HEK293T (cell line): ENCODE data around the gene ANKDD1A.

Experiments used
- CTCF ChIA-PET: fragments of 350-600 bp; formaldehyde crosslinking; extraction: SDS; loops from one replicate; lab custom pipeline; 2021; ENCODE audit warnings: antibody characterized with exemption, inconsistent platforms; lab: Yijun Ruan, JAX
- POLR2A ChIA-PET: fragments of 350-600 bp; formaldehyde crosslinking; extraction: SDS; loops from one replicate; lab custom pipeline; 2020; ENCODE audit warnings: antibody characterized with exemption, inconsistent platforms; lab: Yijun Ruan, JAX
- DNase-seq: peaks from one replicate; pipeline ENCODE4 v3.0.0; 2012; ENCODE audit warnings: mixed read lengths; ENCODE audit errors: extremely low spot score
- ARNT ChIP-seq: fragments of 450-650 bp; IDR thresholded peaks from 2 replicates; pipeline ENCODE4 v1.6.1; 2017; ENCODE audit warnings: mild to moderate bottlenecking
- BHLHE40 ChIP-seq: fragments of 450-650 bp; IDR thresholded peaks from 2 replicates; pipeline ENCODE4 v1.6.1; 2016; ENCODE audit warnings: mild to moderate bottlenecking, moderate library complexity, borderline replicate concordance
- CTBP1 ChIP-seq: fragments of 450-650 bp; IDR thresholded peaks from 2 replicates; pipeline ENCODE4 v1.6.1; 2016; ENCODE audit warnings: borderline replicate concordance
- ELF4 ChIP-seq: fragments of 450-650 bp; IDR thresholded peaks from 2 replicates; pipeline ENCODE4 v1.6.1; 2017; ENCODE audit warnings: antibody characterized with exemption
- FOXA1 ChIP-seq: fragments of 450-650 bp; IDR thresholded peaks from 2 replicates; pipeline ENCODE4 v1.6.1; 2016; ENCODE audit warnings: mild to moderate bottlenecking
- FOXK2 ChIP-seq: fragments of 450-650 bp; IDR thresholded peaks from 2 replicates; pipeline ENCODE4 v1.6.1; 2016; ENCODE audit warnings: mild to moderate bottlenecking
- FOXM1 ChIP-seq: fragments of 450-650 bp; IDR thresholded peaks from 2 replicates; pipeline ENCODE4 v1.6.1; 2017; ENCODE audit warnings: mild to moderate bottlenecking, borderline replicate concordance
- HDGF ChIP-seq: fragments of 450-650 bp; IDR thresholded peaks from 2 replicates; pipeline ENCODE4 v1.6.1; 2017; ENCODE audit warnings: antibody characterized with exemption, borderline replicate concordance
- L3MBTL2 ChIP-seq: fragments of 450-650 bp; conservative IDR thresholded peaks from 2 replicates; pipeline ENCODE4 v1.6.1; 2016; ENCODE audit warnings: mild to moderate bottlenecking
- LEF1 ChIP-seq: fragments of 450-650 bp; IDR thresholded peaks from 2 replicates; pipeline ENCODE4 v1.6.1; 2017; ENCODE audit warnings: mild to moderate bottlenecking, borderline replicate concordance
- NFRKB ChIP-seq: fragments of 450-650 bp; IDR thresholded peaks from 2 replicates; pipeline ENCODE4 v1.6.1; 2016; ENCODE audit warnings: mild to moderate bottlenecking, moderate library complexity
- PKNOX1 ChIP-seq: fragments of 450-650 bp; IDR thresholded peaks from 2 replicates; pipeline ENCODE4 v1.6.1; 2016
- SP1 ChIP-seq: fragments of 450-650 bp; IDR thresholded peaks from 2 replicates; pipeline ENCODE4 v1.6.1; 2017
- SUZ12 ChIP-seq: fragments of 450-650 bp; IDR thresholded peaks from 2 replicates; pipeline ENCODE4 v1.6.1; 2016; ENCODE audit warnings: mild to moderate bottlenecking
- TARDBP ChIP-seq: fragments of 450-650 bp; IDR thresholded peaks from 2 replicates; pipeline ENCODE4 v1.6.1; 2016
- ZNF384 ChIP-seq: fragments of 450-650 bp; IDR thresholded peaks from 2 replicates; pipeline ENCODE4 v1.6.1; 2016

Gene ANKDD1A

GRCh38 chr15:64906402-64906801, 5.3 kb upstream of the ANKDD1A start:
- POLR2A ChIA-PET = no interaction called here
- DNase-seq = no peak
- CTCF ChIA-PET = no interaction called here
- TF ChIP-seq L3MBTL2 (no peak), ELF4 (no peak), LEF1 (no peak), HDGF (no peak), ZNF384 (no peak), SP1 (no peak), CTBP1 (no peak), PKNOX1 (no peak), NFRKB (no peak), BHLHE40 (no peak), ARNT (no peak), FOXK2 (no peak), SUZ12 (no peak), TARDBP (no peak), FOXM1 (no peak), FOXA1 (no peak)

GRCh38 chr15:64907991-64908390, 3.7 kb upstream of the ANKDD1A start:
- CTCF ChIA-PET = no interaction called here
- POLR2A ChIA-PET = no interaction called here
- TF ChIP-seq FOXA1 (no peak), HDGF (no peak), LEF1 (no peak), FOXK2 (no peak), PKNOX1 (no peak), FOXM1 (no peak), TARDBP (no peak), SUZ12 (no peak), L3MBTL2 (no peak), NFRKB (no peak), BHLHE40 (no peak), ARNT (no peak), CTBP1 (no peak), ELF4 (no peak), ZNF384 (no peak), SP1 (no peak)
- DNase-seq = no peak

- no peak for DNase-seq
- TF ChIP-seq CTBP1 = no peak
- no peak for TF ChIP-seq PKNOX1
- TF ChIP-seq BHLHE40 = no peak
- no peak for TF ChIP-seq NFRKB
- no peak for TF ChIP-seq LEF1
- no peak for TF ChIP-seq SP1
- TF ChIP-seq ZNF384 = no peak
- no peak for TF ChIP-seq FOXM1
- no peak for TF ChIP-seq FOXA1
- ChIA-PET POLR2A (interaction anchor here (1.9 kb wide), 1 partner anchor 16 kb away, joined by 7 read pairs; no protein-coding TSS in a partner anchor), CTCF (interaction anchor here (0.7 kb wide), 1 partner anchor 35 kb away, joined by 3 read pairs; no protein-coding TSS in a partner anchor)
Observed at GRCh38 chr15:64909546-64909945, 2.2 kb upstream of the ANKDD1A start.

- CTCF ChIA-PET = no interaction called here
- POLR2A ChIA-PET = interaction anchor here (0.9 kb wide), 1 partner anchor 18 kb away, joined by 4 read pairs; no protein-coding TSS in a partner anchor
- TF ChIP-seq SP1 = no peak
- no peak for TF ChIP-seq HDGF
- no peak for TF ChIP-seq FOXA1
- no peak for DNase-seq
Observed at GRCh38 chr15:64912379-64913325, 950 bp downstream of the ANKDD1A start.

- DNase-seq = no peak
- CTCF ChIA-PET = interaction anchor here (0.7 kb wide), 1 partner anchor 22 kb away, joined by 3 read pairs; no protein-coding TSS in a partner anchor
- TF ChIP-seq FOXM1 = no peak
- no peak for TF ChIP-seq SUZ12
- no peak for TF ChIP-seq ELF4
- no peak for TF ChIP-seq LEF1
- TF ChIP-seq FOXA1 = no peak
- no peak for TF ChIP-seq SP1
- TF ChIP-seq TARDBP = no peak
- TF ChIP-seq L3MBTL2 = no peak
- no peak for TF ChIP-seq FOXK2
- POLR2A ChIA-PET = no interaction called here
Observed at GRCh38 chr15:64915518-64916227, 4.0 kb downstream of the ANKDD1A start.

- ChIA-PET POLR2A (no interaction called here), CTCF (no interaction called here)
- no peak for TF ChIP-seq SUZ12
- TF ChIP-seq HDGF = no peak
- no peak for TF ChIP-seq ARNT
- no peak for TF ChIP-seq ZNF384
- TF ChIP-seq FOXM1 = no peak
- DNase-seq = no peak
Observed at GRCh38 chr15:64916365-64916764, 4.7 kb downstream of the ANKDD1A start.
